ENCODE results near the gene ATP6V0A1. TPM values are rescaled to one million over a fixed set of nuclear protein-coding genes. Genes with fewer than 3 reads are reported as not detected.

The ATP6V0A1 gene
- total RNA-seq, 1 donor from 2014 or later, result 20.0 TPM

Other genes starting within 250 kb of the ATP6V0A1 start
- gene STAT5B, start 182.5 kb upstream of the ATP6V0A1 start, total RNA-seq, result 11.6 and 12.2 TPM in 2 replicates
- 1.3 TPM in 2 replicates for gene STAT5A, start 170.4 kb upstream of the ATP6V0A1 start, total RNA-seq
- 40.0 and 56.6 TPM in 2 replicates for gene STAT3, start 70.4 kb upstream of the ATP6V0A1 start, total RNA-seq
- 126 and 159 TPM in 2 replicates for gene CAVIN1, start 35.6 kb upstream of the ATP6V0A1 start, total RNA-seq
- gene NAGLU, start 77.4 kb downstream of the ATP6V0A1 start, total RNA-seq, result 8.4 and 14.2 TPM in 2 replicates
- 7.4 and 22.8 TPM in 2 replicates for gene HSD17B1, start 94.0 kb downstream of the ATP6V0A1 start, total RNA-seq
- gene COASY, start 103.3 kb downstream of the ATP6V0A1 start, total RNA-seq, result 9.0 and 18.4 TPM in 2 replicates
- 28.3 and 33.2 TPM in 2 replicates for gene MLX, start 108.2 kb downstream of the ATP6V0A1 start, total RNA-seq
- gene PSMC3IP, start 118.9 kb downstream of the ATP6V0A1 start, total RNA-seq, result 1.3 and 2.0 TPM in 2 replicates
- gene RETREG3, start 150.5 kb downstream of the ATP6V0A1 start, total RNA-seq, result 66.1 and 69.3 TPM in 2 replicates
- 12.1 and 21.5 TPM in 2 replicates for gene TUBG1, start 150.8 kb downstream of the ATP6V0A1 start, total RNA-seq
- gene TUBG2, start 200.4 kb downstream of the ATP6V0A1 start, total RNA-seq, result 5.3 and 6.7 TPM in 2 replicates
- gene PLEKHH3, start 218.1 kb downstream of the ATP6V0A1 start, total RNA-seq, result 15.3 and 26.9 TPM in 2 replicates
- gene CCR10, start 223.0 kb downstream of the ATP6V0A1 start, total RNA-seq, result 0.13 TPM in 1 of 2 replicates, not detected in the other
- gene CNTNAP1, start 223.7 kb downstream of the ATP6V0A1 start, total RNA-seq, result 0.51 and 0.53 TPM in 2 replicates